Smooth muscle cell (in vitro differentiated cells): ENCODE measurements around the gene ZBTB42. TPM values are rescaled to one million over a fixed set of nuclear protein-coding genes. Genes with fewer than 3 reads are reported as not detected.

Experiments used
- DNase-seq: peaks from one replicate; lab custom pipeline; 2025; ENCODE audit not compliant: unreplicated experiment; lab: John Stamatoyannopoulos, UW
- H2AFZ ChIP-seq: fragments of 200-600 bp; sonication (generic); 2 replicates; pipeline ENCODE4 v1.6.0; 2016; ENCODE audit warnings: antibody characterized with exemption, low read depth, mild to moderate bottlenecking
- H3F3A ChIP-seq: fragments of 200-600 bp; sonication (generic); 2 replicates; pipeline ENCODE4 v1.6.0; 2017; ENCODE audit warnings: antibody characterized with exemption, low read depth
- H3K27ac ChIP-seq: fragments of 200-600 bp; sonication (generic); 2 replicates; pipeline ENCODE4 v1.5.1; 2016; ENCODE audit warnings: low read depth, mild to moderate bottlenecking
- H3K27me3 ChIP-seq: fragments of 200-600 bp; sonication (generic); 2 replicates; pipeline ENCODE4 v1.6.1; 2016; ENCODE audit warnings: low read depth, mild to moderate bottlenecking
- H3K36me3 ChIP-seq: fragments of 200-600 bp; sonication (generic); 2 replicates; pipeline ENCODE4 v1.5.1; 2016; ENCODE audit warnings: low read depth
- H3K4me1 ChIP-seq: fragments of 200-600 bp; sonication (generic); 2 replicates; pipeline ENCODE4 v1.5.1; 2016; ENCODE audit warnings: low read depth
- H3K4me2 ChIP-seq: fragments of 200-600 bp; sonication (generic); 2 replicates; pipeline ENCODE4 v1.6.0; 2016; ENCODE audit warnings: mild to moderate bottlenecking
- H3K4me3 ChIP-seq: fragments of 200-600 bp; sonication (generic); 2 replicates; pipeline ENCODE4 v1.5.1; 2016; ENCODE audit warnings: mild to moderate bottlenecking
- H3K79me2 ChIP-seq: fragments of 200-600 bp; sonication (generic); 2 replicates; pipeline ENCODE4 v1.6.0; 2016; ENCODE audit warnings: low read depth, mild to moderate bottlenecking
- H3K9ac ChIP-seq: fragments of 200-600 bp; sonication (generic); 2 replicates; pipeline ENCODE4 v1.6.0; 2016; ENCODE audit warnings: low read depth
- H3K9me3 ChIP-seq: fragments of 200-600 bp; sonication (generic); replicated peaks from 2 replicates; pipeline ENCODE4 v1.5.1; 2016; ENCODE audit warnings: low read depth
- H4K20me1 ChIP-seq: fragments of 200-600 bp; sonication (generic); 2 replicates; pipeline ENCODE4 v1.6.0; 2016; ENCODE audit warnings: low read depth
- WGBS: methylation state at CpG from one replicate; pipeline ENCODE4 v1.1.7; 2016; ENCODE audit warnings: low lambda C conversion rate; 5-methylcytosine and 5-hydroxymethylcytosine counted together
- polyA plus RNA-seq: library from polyadenylated mRNA; unstranded; fragments of >200 nt; fragmentation: Nextera tagmentation; extraction: Ambion mirVana; gene quantifications from 2 replicates; pipeline ENCODE4 v1.2.1, GENCODE V29; 2016
- total RNA-seq: library from RNA; depleted of rRNA; stranded (reverse); fragments of >200 nt; gene quantifications from 2 replicates; pipeline ENCODE4 v1.2.3, GENCODE V29; 2014
- TF ChIP-seq, protein P1 (sequence below): fragments of 200-600 bp; sonication (generic); IDR thresholded peaks from 2 replicates; pipeline ENCODE4 v1.5.1; 2017; ENCODE audit warnings: borderline replicate concordance, mild to moderate bottlenecking, antibody characterized with exemption; ENCODE audit not compliant: insufficient read depth, poor library complexity, severe bottlenecking

Gene ZBTB42
- total and polyA plus RNA-seq, 2 experiments from 2014 or later, result 0.72 to 1.6 TPM

- Histone ChIP-seq H3K27me3 (no peaks in the 10 kb centered on the region), H3K79me2 (peaks cover 57% of the 10 kb centered on the region), H3K4me3 (no peak overlapping the region), H3K4me1 (no peaks in the 10 kb centered on the region), H3F3A (no peaks in the 10 kb centered on the region), H3K9ac (no peak overlapping the region), H3K27ac (no peak overlapping the region), H4K20me1 (peaks cover 97% of the 10 kb centered on the region), H3K9me3 (no peaks in the 10 kb centered on the region), H3K36me3 (no peaks in the 10 kb centered on the region), H2AFZ (no peak overlapping the region), H3K4me2 (no peak overlapping the region)
- no peak for DNase-seq
- TF ChIP-seq, protein P1, sequence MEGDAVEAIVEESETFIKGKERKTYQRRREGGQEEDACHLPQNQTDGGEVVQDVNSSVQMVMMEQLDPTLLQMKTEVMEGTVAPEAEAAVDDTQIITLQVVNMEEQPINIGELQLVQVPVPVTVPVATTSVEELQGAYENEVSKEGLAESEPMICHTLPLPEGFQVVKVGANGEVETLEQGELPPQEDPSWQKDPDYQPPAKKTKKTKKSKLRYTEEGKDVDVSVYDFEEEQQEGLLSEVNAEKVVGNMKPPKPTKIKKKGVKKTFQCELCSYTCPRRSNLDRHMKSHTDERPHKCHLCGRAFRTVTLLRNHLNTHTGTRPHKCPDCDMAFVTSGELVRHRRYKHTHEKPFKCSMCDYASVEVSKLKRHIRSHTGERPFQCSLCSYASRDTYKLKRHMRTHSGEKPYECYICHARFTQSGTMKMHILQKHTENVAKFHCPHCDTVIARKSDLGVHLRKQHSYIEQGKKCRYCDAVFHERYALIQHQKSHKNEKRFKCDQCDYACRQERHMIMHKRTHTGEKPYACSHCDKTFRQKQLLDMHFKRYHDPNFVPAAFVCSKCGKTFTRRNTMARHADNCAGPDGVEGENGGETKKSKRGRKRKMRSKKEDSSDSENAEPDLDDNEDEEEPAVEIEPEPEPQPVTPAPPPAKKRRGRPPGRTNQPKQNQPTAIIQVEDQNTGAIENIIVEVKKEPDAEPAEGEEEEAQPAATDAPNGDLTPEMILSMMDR, result no peak
- WGBS, result 94% methylated on average over 7 of the region's 7 CpGs
These were observed 13.2 kb upstream of the ZBTB42 start for GRCh38 chr14:104787736-104788135.

DNA sequence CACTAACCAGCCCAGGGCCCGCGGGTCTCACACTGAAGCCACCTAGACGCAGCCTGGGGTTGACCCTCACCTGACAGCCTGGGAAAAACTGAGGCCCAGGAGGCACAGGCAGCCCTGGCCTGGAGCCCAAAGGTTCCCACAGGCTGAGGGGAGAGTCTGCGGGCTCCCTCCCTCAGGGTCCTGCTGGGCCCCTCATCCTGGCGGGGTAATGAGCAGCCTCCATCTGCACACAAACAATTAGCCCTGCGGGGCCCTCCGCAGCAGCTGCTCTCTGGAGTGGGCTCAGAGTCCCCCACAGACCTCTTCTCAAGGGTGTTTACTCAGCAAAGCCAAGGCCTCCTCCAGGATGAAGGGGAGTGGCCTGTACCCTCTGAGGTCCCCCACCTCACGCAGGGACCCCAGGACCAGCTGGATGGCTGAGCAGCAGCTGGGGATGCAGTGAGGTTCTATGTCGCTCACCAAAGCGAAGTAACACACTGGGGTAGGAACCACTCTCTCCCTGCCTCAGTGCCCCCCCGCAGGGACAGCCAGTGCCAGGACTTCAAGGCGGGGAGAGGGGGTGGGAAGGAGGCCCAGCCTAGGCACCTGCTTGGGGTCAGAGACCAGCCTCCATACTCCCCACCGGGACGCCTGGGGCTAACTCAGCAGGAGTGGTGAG is 12.6 kb upstream of the ZBTB42 start:
- no peaks in the 10 kb centered on the region for H3K9me3 ChIP-seq
- no peaks in the 10 kb centered on the region for H3K4me1 ChIP-seq
- H3K79me2 ChIP-seq, result peaks cover 63% of the 10 kb centered on the region
- DNase-seq, result no peak
- WGBS, result 98% methylated on average over 14 of the region's 14 CpGs
- H3K27me3 ChIP-seq, result no peaks in the 10 kb centered on the region
- no peak overlapping the region for H3K4me3 ChIP-seq
- H3K36me3 ChIP-seq, result no peaks in the 10 kb centered on the region
- no peak overlapping the region for H3K27ac ChIP-seq
- no peak overlapping the region for H3K4me2 ChIP-seq
- H3K9ac ChIP-seq, result no peak overlapping the region
- no peak overlapping the region for H2AFZ ChIP-seq
- peaks cover 99% of the 10 kb centered on the region for H4K20me1 ChIP-seq
- H3F3A ChIP-seq, result no peaks in the 10 kb centered on the region
- TF ChIP-seq, protein P1, result no peak

DNA sequence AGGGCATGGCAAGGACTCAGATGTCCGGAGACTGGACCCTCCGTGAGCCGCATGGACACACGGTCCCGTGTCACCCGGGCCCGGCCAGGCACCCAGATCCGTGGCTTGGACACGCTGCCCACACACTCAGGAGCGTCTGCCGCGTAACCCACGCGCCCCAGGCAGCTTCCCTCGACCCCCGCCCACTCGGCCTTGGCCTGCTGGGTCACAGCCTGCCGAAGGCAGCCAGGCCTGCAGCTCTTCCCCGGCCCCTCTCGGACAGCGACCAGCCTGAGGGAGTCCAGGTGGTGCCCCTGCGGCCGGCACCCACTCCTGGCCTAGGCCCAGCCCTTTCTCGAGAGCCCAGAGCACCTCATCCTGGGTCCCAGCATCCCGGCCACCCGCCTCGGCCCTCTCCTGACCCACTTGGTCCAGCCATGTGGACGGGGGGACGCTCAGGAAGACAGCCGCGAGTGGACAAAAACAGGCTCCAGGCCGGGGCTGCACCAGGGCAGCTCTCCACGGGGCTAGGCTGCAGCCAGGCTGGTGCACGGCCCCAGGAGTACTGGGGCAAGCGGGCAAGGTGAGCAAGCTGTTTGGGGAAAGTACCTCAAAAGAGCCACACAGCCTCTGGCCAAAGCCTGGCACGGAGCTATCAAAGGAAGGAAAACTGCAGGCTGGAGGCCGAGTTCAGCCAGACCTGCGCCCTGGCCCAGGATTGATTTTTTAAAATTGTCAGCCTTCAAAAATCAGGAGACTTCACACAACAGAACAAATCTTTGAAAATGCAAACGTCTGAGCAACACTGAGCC is 11.8 kb upstream of the ZBTB42 start:
- H3K4me3 ChIP-seq, result no peak overlapping the region
- no peaks in the 10 kb centered on the region for H3F3A ChIP-seq
- H3K36me3 ChIP-seq, result no peaks in the 10 kb centered on the region
- no peak overlapping the region for H3K27ac ChIP-seq
- H3K4me2 ChIP-seq, result no peak overlapping the region
- no peak overlapping the region for H2AFZ ChIP-seq
- DNase-seq, result no peak
- H3K4me1 ChIP-seq, result peaks cover 4% of the 10 kb centered on the region
- TF ChIP-seq, protein P1, result no peak
- no peaks in the 10 kb centered on the region for H3K9me3 ChIP-seq
- WGBS, result 90% methylated on average over 22 of the region's 39 CpGs
- H4K20me1 ChIP-seq, result peaks cover 100% of the 10 kb centered on the region
- no peak overlapping the region for H3K9ac ChIP-seq
- peaks cover 70% of the 10 kb centered on the region for H3K79me2 ChIP-seq
- no peaks in the 10 kb centered on the region for H3K27me3 ChIP-seq
